A549 (cell line): Measurements from ENCODE around the gene PCID2. TPM values are rescaled to one million over a fixed set of nuclear protein-coding genes. Genes with fewer than 3 reads are reported as not detected.
A peak's percentile ranks its signal among the peaks of the same experiment; 100 is the strongest.

Experiments
- ATAC-seq, 2 experiments: fragments of 200-7000 bp in 1 of 2; fragments of >200 bp in 1 of 2; cut with Nextera tagmentation in 1 of 2; cut with Tn5 transposase in 1 of 2; 3 replicates each; pipeline versions ENCODE4 v1.8.0 to v1.9.1; 2018 to 2020; ENCODE audit warnings: mild to moderate bottlenecking in 1 of 2, moderate library complexity in 1 of 2
- CTCF ChIA-PET: fragments of 300-600 bp; sonication (Branson Sonifier 250); formaldehyde crosslinking; extraction: SDS; loops from one replicate; lab custom pipeline; 2021; ENCODE audit warnings: antibody characterized with exemption, inconsistent platforms; lab: Yijun Ruan, JAX
- POLR2A ChIA-PET: fragments of 350-600 bp; formaldehyde crosslinking; extraction: SDS; loops from one replicate; lab custom pipeline; 2021; ENCODE audit warnings: antibody characterized with exemption, inconsistent platforms; lab: Yijun Ruan, JAX
- DNase-seq, 2 experiments: peaks; one replicate each; pipeline versions ENCODE4 v3.0.0 to v3.0.0-alpha.2; 2011 to 2016; ENCODE audit warnings: low read depth in 1 of 2, low spot score in 1 of 2
- FAIRE-seq: peaks from 2 replicates; lab custom pipeline; 2011; peaks lifted over from hg19 to GRCh38; lab: Jason Lieb, UNC
- H3K27ac ChIP-seq, 2 experiments: fragments of >200 bp; sonication (Bioruptor Twin); formaldehyde crosslinking; 3 replicates each; pipeline ENCODE4 v1.5.1; 2016 to 2017
- H3K4me1 ChIP-seq: fragments of >200 bp; sonication (Bioruptor Twin); formaldehyde crosslinking; 3 replicates; pipeline ENCODE4 v1.6.1; 2016
- H3K4me2 ChIP-seq: fragments of >200 bp; sonication (Bioruptor Twin); formaldehyde crosslinking; 3 replicates; pipeline ENCODE4 v1.6.1; 2016
- H3K4me3 ChIP-seq: fragments of >200 bp; sonication (Bioruptor Twin); formaldehyde crosslinking; 3 replicates; pipeline ENCODE4 v1.5.1; 2016
- H3K9me3 ChIP-seq: fragments of >200 bp; sonication (Bioruptor Twin); formaldehyde crosslinking; 3 replicates; pipeline ENCODE4 v1.6.1; 2016
- CBX8 ChIP-seq: fragments of 200-600 bp; sonication (generic); IDR thresholded peaks from 2 replicates; pipeline ENCODE4 v1.6.1; 2016
- CEBPB ChIP-seq, 2 experiments: fragments of >200 bp in 1 of 2; sonication (Bioruptor Twin) in 1 of 2; formaldehyde crosslinking in 1 of 2; IDR thresholded peaks; 2 replicates each; pipeline ENCODE4 v1.6.1; 2012 to 2016
- EHF ChIP-seq: fragments of 250-450 bp; sonication (Bioruptor Pico); IDR thresholded peaks from 2 replicates; pipeline ENCODE4 v1.5.0; 2020; ENCODE audit warnings: mild to moderate bottlenecking
- EHMT2 ChIP-seq: fragments of 200-600 bp; sonication (generic); IDR thresholded peaks from 2 replicates; pipeline ENCODE4 v1.6.1; 2016; ENCODE audit warnings: antibody characterized with exemption, low read depth, mild to moderate bottlenecking, moderate library complexity
- ELK1 ChIP-seq: fragments of 150-350 bp; IDR thresholded peaks from 2 replicates; pipeline ENCODE4 v1.6.1; 2014; ENCODE audit warnings: low read depth, mild to moderate bottlenecking, low read length
- EP300 ChIP-seq, 2 experiments: fragments of >200 bp; sonication (Bioruptor Twin); formaldehyde crosslinking; IDR thresholded peaks; 2 replicates in 1 of 2; 3 replicates in 1 of 2; pipeline ENCODE4 v1.6.1; 2016 to 2017
- FOSB ChIP-seq: fragments of 250-450 bp; sonication (Bioruptor Pico); IDR thresholded peaks from 2 replicates; pipeline ENCODE4 v1.5.0; 2020; ENCODE audit warnings: mild to moderate bottlenecking, moderate library complexity
- FOSL2 ChIP-seq, 2 experiments: fragments of 450-650 bp in 1 of 2; fragments of >200 bp in 1 of 2; sonication (Bioruptor Twin) in 1 of 2; formaldehyde crosslinking; IDR thresholded peaks; 2 replicates each; pipeline versions ENCODE4 v1.5.0 to v1.6.1; 2016 to 2020; ENCODE audit warnings: mild to moderate bottlenecking in 1 of 2, moderate library complexity in 1 of 2
- GATA3 ChIP-seq: IDR thresholded peaks from 2 replicates; pipeline ENCODE4 v1.6.1; 2012; ENCODE audit warnings: borderline replicate concordance
- HOXA7 ChIP-seq: fragments of 250-450 bp; sonication (Bioruptor Pico); IDR thresholded peaks from 2 replicates; pipeline ENCODE4 v1.5.0; 2020; ENCODE audit warnings: mild to moderate bottlenecking, moderate library complexity
- JUN ChIP-seq, 2 experiments: fragments of >200 bp; sonication (Bioruptor Twin); formaldehyde crosslinking; IDR thresholded peaks; 2 replicates in 1 of 2; 3 replicates in 1 of 2; pipeline ENCODE4 v1.6.1; 2016 to 2017
- MAZ ChIP-seq: fragments of 150-350 bp; IDR thresholded peaks from 2 replicates; pipeline ENCODE4 v1.6.1; 2014; ENCODE audit warnings: antibody characterized with exemption, low read depth, low read length, borderline replicate concordance
- NR3C1 ChIP-seq: fragments of >200 bp; sonication (Bioruptor Twin); formaldehyde crosslinking; IDR thresholded peaks from 3 replicates; pipeline ENCODE4 v1.6.1; 2017
- RARB ChIP-seq: fragments of 250-450 bp; sonication (Bioruptor Pico); IDR thresholded peaks from 2 replicates; pipeline ENCODE4 v1.8.0; 2021; ENCODE audit warnings: mild to moderate bottlenecking, moderate library complexity
- RCOR1 ChIP-seq: fragments of 150-350 bp; IDR thresholded peaks from 2 replicates; pipeline ENCODE4 v1.6.1; 2014; ENCODE audit warnings: antibody characterized with exemption, low read length, low read depth
- SREBF2 ChIP-seq: fragments of 450-650 bp; IDR thresholded peaks from 2 replicates; pipeline ENCODE4 v1.6.1; 2014; ENCODE audit warnings: mild to moderate bottlenecking, moderate library complexity
- TFCP2L1 ChIP-seq: fragments of 250-450 bp; sonication (Bioruptor Pico); IDR thresholded peaks from 2 replicates; pipeline ENCODE4 v1.5.0; 2021; ENCODE audit warnings: mild to moderate bottlenecking
- TP53 ChIP-seq: fragments of 250-450 bp; sonication (Bioruptor Pico); IDR thresholded peaks from 2 replicates; pipeline ENCODE4 v1.5.0; 2021; ENCODE audit warnings: mild to moderate bottlenecking, moderate library complexity
- ZSCAN20 ChIP-seq: fragments of 250-450 bp; sonication (Bioruptor Pico); IDR thresholded peaks from 2 replicates; pipeline ENCODE4 v1.8.0; 2022; ENCODE audit warnings: mild to moderate bottlenecking, moderate library complexity
- WGBS: methylation state at CpG from one replicate; pipeline ENCODE4 v1.1.6; 2017; ENCODE audit errors: missing lambda C conversion rate; 5-methylcytosine and 5-hydroxymethylcytosine counted together
- polyA plus RNA-seq, 4 experiments: library from polyadenylated mRNA; depleted of rRNA in 3 of 4; stranded (reverse); fragments of >200 nt; fragmentation: RNase III in 1 of 4; extraction: RNeasy Plus Mini Kit Qiagen cat#74134 plus additional on column Dnase treatment in 1 of 4; gene quantifications; 2 replicates in 3 of 4; 3 replicates in 1 of 4; pipeline ENCODE4 v1.2.3, GENCODE V29; 2011 to 2017
- TF ChIP-seq, protein P1 (sequence below): fragments of 200-600 bp; sonication (generic); IDR thresholded peaks from 2 replicates; pipeline ENCODE4 v1.6.1; 2016; ENCODE audit warnings: antibody characterized with exemption, mild to moderate bottlenecking, moderate library complexity

PCID2 gene
- polyA plus RNA-seq, 2 of the 4 experiments (the other 2 are of a cell fraction): 37.7 to 68.7 TPM

DNA sequence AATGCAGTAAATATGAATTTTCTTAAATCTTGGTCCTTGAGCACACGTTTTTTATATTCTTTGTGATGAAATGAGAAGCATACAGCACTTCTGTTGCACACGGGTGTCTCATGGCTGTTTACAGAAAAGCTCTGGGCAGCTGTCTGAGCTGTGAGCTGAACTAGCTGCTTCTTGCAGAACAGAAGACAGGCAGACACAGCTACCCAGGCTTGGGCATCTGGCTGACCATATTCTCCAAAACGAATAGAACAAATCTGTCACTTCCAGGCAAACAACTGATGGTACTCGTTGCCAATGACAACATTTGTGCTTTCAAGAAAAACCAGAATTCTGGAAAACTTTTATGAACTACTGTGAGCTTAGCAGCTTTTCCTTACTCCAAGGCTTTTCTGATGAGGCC is 16.2 kb downstream of the PCID2 start (continued):
- TF ChIP-seq RARB: no peak

DNA sequence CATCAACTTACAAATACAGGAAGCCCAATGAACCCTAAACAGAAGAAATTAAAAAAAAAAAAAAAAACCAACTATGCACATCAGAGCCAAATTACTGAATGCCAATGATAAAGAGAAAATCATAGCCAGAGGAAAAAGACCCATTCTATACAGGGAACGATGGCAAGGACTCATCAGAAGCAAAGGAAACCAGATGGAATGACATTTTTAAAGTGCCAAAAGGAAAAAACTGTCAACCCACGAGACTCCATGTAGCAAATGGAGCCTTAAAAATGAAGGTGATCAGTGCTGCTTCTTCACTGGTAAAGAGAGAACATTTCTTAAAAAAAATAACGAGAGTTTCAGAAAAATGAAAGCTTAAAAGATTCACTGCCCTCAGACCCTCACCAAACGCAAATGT is 18.3 kb downstream of the PCID2 start:
- H3K9me3 ChIP-seq: no peaks in the 10 kb centered on the region
- no peak overlapping the region for H3K4me2 ChIP-seq
- CTCF ChIA-PET: no interaction called here
- no peak for FAIRE-seq
- no peak for TF ChIP-seq EHMT2
- no peak for TF ChIP-seq TP53 (CRISPR knock-in tag)
- no peak for TF ChIP-seq NR3C1
- TF ChIP-seq TFCP2L1: no peak
- no peak for TF ChIP-seq CEBPB (IDR thresholded peaks at IDR 0.05)
- TF ChIP-seq JUN (IDR thresholded peaks at IDR 0.05): no peak
- no peak for TF ChIP-seq FOSL2 (IDR thresholded peaks at IDR 0.05)
- no peak for TF ChIP-seq FOSL2 (CRISPR knock-in tag; IDR thresholded peaks at IDR 0.05)
- no peak for TF ChIP-seq RCOR1
- TF ChIP-seq ELK1: no peak
- POLR2A ChIA-PET: interaction anchor here (0.7 kb wide), 1 partner anchor 24 kb away, joined by 3 read pairs; no protein-coding TSS in a partner anchor
- ATAC-seq: no peak
- no peak overlapping the region for H3K27ac ChIP-seq
- no peak overlapping the region for H3K4me3 ChIP-seq
- peaks cover 35% of the 10 kb centered on the region for H3K4me1 ChIP-seq
- 89% methylated on average over 4 of the region's 4 CpGs for WGBS
- no peak for DNase-seq

GRCh38 chr13:113187883-113188665 is 20.4 kb downstream of the PCID2 start:
- Histone ChIP-seq H3K9me3 (no peaks in the 10 kb centered on the region), H3K4me3 (no peak overlapping the region), H3K4me1 (peaks cover 41% of the 10 kb centered on the region), H3K27ac (peak overlapping the region; percentile 22 to 81), H3K4me2 (peak overlapping the region; percentile 73; the same call in 2 of the 3 replicates)
- FAIRE-seq (no peak), ATAC-seq (no peak), DNase-seq (no peak)
- POLR2A ChIA-PET: interaction anchor here (1.8 kb wide), 1 partner anchor 21 kb away, joined by 18 read pairs; the partner anchor contains the start of genes CUL4A and PCID2
- 79% methylated on average over 23 of the region's 23 CpGs for WGBS
- CTCF ChIA-PET: interaction anchor here (0.9 to 1.2 kb wide), 2 partner anchors 9 to 158 kb away, joined by 3 to 4 read pairs; no protein-coding TSS in a partner anchor
- TF ChIP-seq GATA3 (no peak), HOXA7 (CRISPR knock-in tag) (no peak), NR3C1 (no peak), EP300 (IDR thresholded peaks at IDR 0.05) (no peak), EHF (CRISPR knock-in tag) (no peak), CBX8 (no peak), FOSB (CRISPR knock-in tag) (no peak), ZSCAN20 (no peak), SREBF2 (no peak), MAZ (no peak)
- TF ChIP-seq, protein P1, sequence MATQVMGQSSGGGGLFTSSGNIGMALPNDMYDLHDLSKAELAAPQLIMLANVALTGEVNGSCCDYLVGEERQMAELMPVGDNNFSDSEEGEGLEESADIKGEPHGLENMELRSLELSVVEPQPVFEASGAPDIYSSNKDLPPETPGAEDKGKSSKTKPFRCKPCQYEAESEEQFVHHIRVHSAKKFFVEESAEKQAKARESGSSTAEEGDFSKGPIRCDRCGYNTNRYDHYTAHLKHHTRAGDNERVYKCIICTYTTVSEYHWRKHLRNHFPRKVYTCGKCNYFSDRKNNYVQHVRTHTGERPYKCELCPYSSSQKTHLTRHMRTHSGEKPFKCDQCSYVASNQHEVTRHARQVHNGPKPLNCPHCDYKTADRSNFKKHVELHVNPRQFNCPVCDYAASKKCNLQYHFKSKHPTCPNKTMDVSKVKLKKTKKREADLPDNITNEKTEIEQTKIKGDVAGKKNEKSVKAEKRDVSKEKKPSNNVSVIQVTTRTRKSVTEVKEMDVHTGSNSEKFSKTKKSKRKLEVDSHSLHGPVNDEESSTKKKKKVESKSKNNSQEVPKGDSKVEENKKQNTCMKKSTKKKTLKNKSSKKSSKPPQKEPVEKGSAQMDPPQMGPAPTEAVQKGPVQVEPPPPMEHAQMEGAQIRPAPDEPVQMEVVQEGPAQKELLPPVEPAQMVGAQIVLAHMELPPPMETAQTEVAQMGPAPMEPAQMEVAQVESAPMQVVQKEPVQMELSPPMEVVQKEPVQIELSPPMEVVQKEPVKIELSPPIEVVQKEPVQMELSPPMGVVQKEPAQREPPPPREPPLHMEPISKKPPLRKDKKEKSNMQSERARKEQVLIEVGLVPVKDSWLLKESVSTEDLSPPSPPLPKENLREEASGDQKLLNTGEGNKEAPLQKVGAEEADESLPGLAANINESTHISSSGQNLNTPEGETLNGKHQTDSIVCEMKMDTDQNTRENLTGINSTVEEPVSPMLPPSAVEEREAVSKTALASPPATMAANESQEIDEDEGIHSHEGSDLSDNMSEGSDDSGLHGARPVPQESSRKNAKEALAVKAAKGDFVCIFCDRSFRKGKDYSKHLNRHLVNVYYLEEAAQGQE: no peak
